ENCODE data around the gene NXPH3.

The NXPH3 gene

DNA sequence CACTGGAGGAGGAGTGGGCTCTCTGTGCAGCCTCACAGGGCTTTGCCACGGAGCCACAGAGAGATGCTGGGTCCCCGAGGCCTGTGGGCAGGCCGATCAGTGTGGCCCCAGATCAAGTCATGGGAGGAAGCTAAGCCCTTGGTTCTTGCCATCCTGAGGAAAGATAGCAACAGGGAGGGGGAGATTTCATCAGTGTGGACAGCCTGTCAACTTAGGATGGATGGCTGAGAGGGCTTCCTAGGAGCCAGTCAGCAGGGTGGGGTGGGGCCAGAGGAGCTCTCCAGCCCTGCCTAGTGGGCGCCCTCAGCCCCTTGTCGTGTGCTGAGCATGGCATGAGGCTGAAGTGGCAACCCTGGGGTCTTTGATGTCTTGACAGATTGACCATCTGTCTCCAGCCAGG, 3.9 kb downstream of the NXPH3 start:
- no peaks in the 10 kb centered on the region; the same call in 1 of the 2 replicates for H4K20me1 ChIP-seq (ENCODE audit: insufficient read depth, low read length)
- no peaks in the 10 kb centered on the region for H3K9me3 ChIP-seq (ENCODE audit: insufficient read depth, low read length, severe bottlenecking)
- no peak overlapping the region for H3K4me3 ChIP-seq (ENCODE audit: low read depth in 1 of 2, low read length in 2 of 2)
- DNase-seq = no peak
- H3K27ac ChIP-seq (ENCODE audit: low read length) = no peak overlapping the region
- no peaks in the 10 kb centered on the region for H3K4me1 ChIP-seq (ENCODE audit: insufficient read depth, low read length)
- no peak overlapping the region for H3K9ac ChIP-seq (ENCODE audit: low read depth, low read length)
- H3K4me2 ChIP-seq (ENCODE audit: insufficient read depth, low read length) = no peak overlapping the region
- no peaks in the 10 kb centered on the region for H3K36me3 ChIP-seq (ENCODE audit: insufficient read depth, low read length)
- H3K27me3 ChIP-seq (ENCODE audit: insufficient read depth, low read length, poor library complexity) = peaks cover 12% of the 10 kb centered on the region
- no peak for TF ChIP-seq EZH2 (IDR thresholded peaks at IDR 0.05; ENCODE audit: borderline replicate concordance, low read depth, low read length, severe bottlenecking)
- H2AFZ ChIP-seq (ENCODE audit: low read depth, low read length) = no peak overlapping the region
- no peak for ATAC-seq (ENCODE audit: insufficient read depth, low read depth)
- H3K79me2 ChIP-seq (ENCODE audit: insufficient read depth, low read length) = no peaks in the 10 kb centered on the region

DNA sequence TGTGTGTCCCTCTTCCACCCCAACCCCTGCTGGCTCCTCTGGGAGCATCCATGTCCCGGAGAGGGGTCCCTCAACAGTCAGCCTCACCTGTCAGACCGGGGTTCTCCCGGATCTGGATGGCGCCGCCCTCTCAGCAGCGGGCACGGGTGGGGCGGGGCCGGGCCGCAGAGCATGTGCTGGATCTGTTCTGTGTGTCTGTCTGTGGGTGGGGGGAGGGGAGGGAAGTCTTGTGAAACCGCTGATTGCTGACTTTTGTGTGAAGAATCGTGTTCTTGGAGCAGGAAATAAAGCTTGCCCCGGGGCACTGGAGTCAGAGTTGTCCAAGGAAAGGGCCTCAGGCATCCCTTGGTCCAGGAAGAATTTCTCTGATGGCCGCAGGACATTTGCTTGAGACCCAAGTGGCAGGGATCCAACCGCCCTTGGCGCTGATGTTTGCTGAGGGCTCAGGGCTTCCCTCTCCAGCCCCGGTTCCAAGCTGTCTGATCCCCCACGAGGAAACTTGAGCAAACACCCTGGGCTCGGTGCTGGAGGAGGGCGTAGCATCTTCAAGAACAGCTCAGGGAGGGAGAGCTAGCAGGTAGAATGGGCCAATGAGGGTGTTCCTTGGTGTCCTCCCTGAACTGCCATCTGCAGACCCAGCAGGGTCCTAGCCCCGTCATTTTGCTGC, 4.5 kb downstream of the NXPH3 start:
- no peak overlapping the region for H3K4me3 ChIP-seq (ENCODE audit: low read depth in 1 of 2, low read length in 2 of 2)
- H2AFZ ChIP-seq (ENCODE audit: low read depth, low read length) = no peak overlapping the region
- no peaks in the 10 kb centered on the region for H3K79me2 ChIP-seq (ENCODE audit: insufficient read depth, low read length)
- TF ChIP-seq, protein P1, sequence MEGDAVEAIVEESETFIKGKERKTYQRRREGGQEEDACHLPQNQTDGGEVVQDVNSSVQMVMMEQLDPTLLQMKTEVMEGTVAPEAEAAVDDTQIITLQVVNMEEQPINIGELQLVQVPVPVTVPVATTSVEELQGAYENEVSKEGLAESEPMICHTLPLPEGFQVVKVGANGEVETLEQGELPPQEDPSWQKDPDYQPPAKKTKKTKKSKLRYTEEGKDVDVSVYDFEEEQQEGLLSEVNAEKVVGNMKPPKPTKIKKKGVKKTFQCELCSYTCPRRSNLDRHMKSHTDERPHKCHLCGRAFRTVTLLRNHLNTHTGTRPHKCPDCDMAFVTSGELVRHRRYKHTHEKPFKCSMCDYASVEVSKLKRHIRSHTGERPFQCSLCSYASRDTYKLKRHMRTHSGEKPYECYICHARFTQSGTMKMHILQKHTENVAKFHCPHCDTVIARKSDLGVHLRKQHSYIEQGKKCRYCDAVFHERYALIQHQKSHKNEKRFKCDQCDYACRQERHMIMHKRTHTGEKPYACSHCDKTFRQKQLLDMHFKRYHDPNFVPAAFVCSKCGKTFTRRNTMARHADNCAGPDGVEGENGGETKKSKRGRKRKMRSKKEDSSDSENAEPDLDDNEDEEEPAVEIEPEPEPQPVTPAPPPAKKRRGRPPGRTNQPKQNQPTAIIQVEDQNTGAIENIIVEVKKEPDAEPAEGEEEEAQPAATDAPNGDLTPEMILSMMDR (IDR thresholded peaks at IDR 0.05; ENCODE audit: borderline replicate concordance, extremely low read depth, low read length, poor library complexity, severe bottlenecking) = no peak
- no peak for TF ChIP-seq EZH2 (IDR thresholded peaks at IDR 0.05; ENCODE audit: borderline replicate concordance, low read depth, low read length, severe bottlenecking)
- DNase-seq = no peak
- H3K36me3 ChIP-seq (ENCODE audit: insufficient read depth, low read length) = no peaks in the 10 kb centered on the region
- no peak overlapping the region for H3K4me2 ChIP-seq (ENCODE audit: insufficient read depth, low read length)
- H3K9me3 ChIP-seq (ENCODE audit: insufficient read depth, low read length, severe bottlenecking) = no peaks in the 10 kb centered on the region
- H3K9ac ChIP-seq (ENCODE audit: low read depth, low read length) = no peak overlapping the region
- ATAC-seq (ENCODE audit: insufficient read depth, low read depth) = no peak
- H3K4me1 ChIP-seq (ENCODE audit: insufficient read depth, low read length) = no peaks in the 10 kb centered on the region
- peaks cover 10% of the 10 kb centered on the region for H3K27me3 ChIP-seq (ENCODE audit: insufficient read depth, low read length, poor library complexity)
- H4K20me1 ChIP-seq (ENCODE audit: insufficient read depth, low read length) = no peaks in the 10 kb centered on the region; the same call in 1 of the 2 replicates
- H3K27ac ChIP-seq (ENCODE audit: low read length) = no peak overlapping the region

DNA sequence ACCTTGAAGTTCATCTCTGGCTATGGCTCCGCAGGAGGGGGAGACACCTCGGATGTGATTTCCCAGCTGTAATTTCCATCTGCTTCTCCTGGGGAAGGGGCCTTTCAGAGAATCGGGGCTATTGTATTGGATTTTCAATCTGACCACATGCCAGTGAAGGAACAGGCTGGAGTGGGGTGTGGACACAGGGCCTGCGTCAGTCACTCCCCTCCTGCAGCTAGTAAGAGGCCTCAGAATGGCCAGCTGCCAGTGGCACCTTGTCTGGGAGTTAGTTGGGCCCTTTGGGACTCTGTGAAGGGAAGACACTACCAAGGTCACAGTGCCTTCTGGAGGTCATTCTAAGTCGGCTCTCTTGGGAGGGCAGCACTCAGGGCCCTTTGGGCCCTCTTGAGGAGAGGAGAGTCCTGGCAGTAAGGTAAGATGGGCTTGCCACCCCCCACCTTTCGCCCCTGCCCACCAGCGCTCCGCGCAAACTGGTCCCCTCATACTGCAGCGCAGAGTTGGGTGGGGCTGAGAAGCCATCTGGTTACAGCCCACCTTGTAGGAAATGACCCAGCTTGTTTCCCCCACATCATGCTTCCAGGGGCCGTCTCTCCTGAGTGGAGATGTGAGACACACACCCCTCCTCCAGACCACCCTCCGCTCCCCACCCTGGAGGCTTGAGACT, 5.4 kb downstream of the NXPH3 start:
- H3K4me3 ChIP-seq (ENCODE audit: low read depth in 1 of 2, low read length in 2 of 2) = no peak overlapping the region
- H2AFZ ChIP-seq (ENCODE audit: low read depth, low read length) = no peak overlapping the region
- H3K27ac ChIP-seq (ENCODE audit: low read length) = no peak overlapping the region
- H3K4me2 ChIP-seq (ENCODE audit: insufficient read depth, low read length) = no peak overlapping the region
- TF ChIP-seq, protein P1 (IDR thresholded peaks at IDR 0.05; ENCODE audit: borderline replicate concordance, extremely low read depth, low read length, poor library complexity, severe bottlenecking) = no peak
- TF ChIP-seq EZH2 (IDR thresholded peaks at IDR 0.05; ENCODE audit: borderline replicate concordance, low read depth, low read length, severe bottlenecking) = no peak
- no peak overlapping the region for H3K9ac ChIP-seq (ENCODE audit: low read depth, low read length)
- no peaks in the 10 kb centered on the region for H3K4me1 ChIP-seq (ENCODE audit: insufficient read depth, low read length)
- no peaks in the 10 kb centered on the region for H3K9me3 ChIP-seq (ENCODE audit: insufficient read depth, low read length, severe bottlenecking)
- no peaks in the 10 kb centered on the region; the same call in 1 of the 2 replicates for H4K20me1 ChIP-seq (ENCODE audit: insufficient read depth, low read length)
- H3K27me3 ChIP-seq (ENCODE audit: insufficient read depth, low read length, poor library complexity) = peaks cover 10% of the 10 kb centered on the region
- H3K36me3 ChIP-seq (ENCODE audit: insufficient read depth, low read length) = no peaks in the 10 kb centered on the region
- ATAC-seq (ENCODE audit: insufficient read depth, low read depth) (no peak), DNase-seq (no peak)
- no peaks in the 10 kb centered on the region for H3K79me2 ChIP-seq (ENCODE audit: insufficient read depth, low read length)

DNA sequence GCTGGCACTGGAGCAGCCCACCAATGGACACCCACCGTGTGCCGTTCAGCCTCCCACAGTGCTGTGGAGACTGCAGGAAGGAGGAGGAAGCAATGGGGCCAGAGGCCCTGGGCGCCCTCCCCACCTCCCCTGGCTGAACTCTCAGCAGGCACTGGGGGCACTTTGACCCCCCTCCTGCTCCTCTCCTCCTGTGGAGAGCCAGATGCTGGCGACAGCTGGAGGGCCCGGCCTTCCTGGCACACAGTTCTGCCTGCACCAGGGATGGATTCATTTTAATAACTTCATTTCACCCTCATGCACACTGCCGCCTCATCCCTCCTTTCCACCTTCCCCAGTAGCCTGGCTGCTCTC, 6.0 kb downstream of the NXPH3 start:
- Histone ChIP-seq H3K4me2 (ENCODE audit: insufficient read depth, low read length) (no peak overlapping the region), H3K27me3 (ENCODE audit: insufficient read depth, low read length, poor library complexity) (peaks cover 10% of the 10 kb centered on the region), H2AFZ (ENCODE audit: low read depth, low read length) (no peak overlapping the region), H3K27ac (ENCODE audit: low read length) (no peak overlapping the region), H3K4me3 (ENCODE audit: low read depth in 1 of 2, low read length in 2 of 2) (no peak overlapping the region), H3K9ac (ENCODE audit: low read depth, low read length) (no peak overlapping the region), H4K20me1 (ENCODE audit: insufficient read depth, low read length) (no peaks in the 10 kb centered on the region; the same call in 1 of the 2 replicates), H3K9me3 (ENCODE audit: insufficient read depth, low read length, severe bottlenecking) (no peaks in the 10 kb centered on the region), H3K36me3 (ENCODE audit: insufficient read depth, low read length) (no peaks in the 10 kb centered on the region), H3K4me1 (ENCODE audit: insufficient read depth, low read length) (no peaks in the 10 kb centered on the region), H3K79me2 (ENCODE audit: insufficient read depth, low read length) (no peaks in the 10 kb centered on the region)
- ATAC-seq (ENCODE audit: insufficient read depth, low read depth) = no peak
- DNase-seq = no peak
- no peak for TF ChIP-seq EZH2 (IDR thresholded peaks at IDR 0.05; ENCODE audit: borderline replicate concordance, low read depth, low read length, severe bottlenecking)
- TF ChIP-seq, protein P1 (IDR thresholded peaks at IDR 0.05; ENCODE audit: borderline replicate concordance, extremely low read depth, low read length, poor library complexity, severe bottlenecking) = no peak

Measured in DND-41 (cell line).